Measurements from ENCODE around the gene BHLHE23.

Gene BHLHE23

DNA sequence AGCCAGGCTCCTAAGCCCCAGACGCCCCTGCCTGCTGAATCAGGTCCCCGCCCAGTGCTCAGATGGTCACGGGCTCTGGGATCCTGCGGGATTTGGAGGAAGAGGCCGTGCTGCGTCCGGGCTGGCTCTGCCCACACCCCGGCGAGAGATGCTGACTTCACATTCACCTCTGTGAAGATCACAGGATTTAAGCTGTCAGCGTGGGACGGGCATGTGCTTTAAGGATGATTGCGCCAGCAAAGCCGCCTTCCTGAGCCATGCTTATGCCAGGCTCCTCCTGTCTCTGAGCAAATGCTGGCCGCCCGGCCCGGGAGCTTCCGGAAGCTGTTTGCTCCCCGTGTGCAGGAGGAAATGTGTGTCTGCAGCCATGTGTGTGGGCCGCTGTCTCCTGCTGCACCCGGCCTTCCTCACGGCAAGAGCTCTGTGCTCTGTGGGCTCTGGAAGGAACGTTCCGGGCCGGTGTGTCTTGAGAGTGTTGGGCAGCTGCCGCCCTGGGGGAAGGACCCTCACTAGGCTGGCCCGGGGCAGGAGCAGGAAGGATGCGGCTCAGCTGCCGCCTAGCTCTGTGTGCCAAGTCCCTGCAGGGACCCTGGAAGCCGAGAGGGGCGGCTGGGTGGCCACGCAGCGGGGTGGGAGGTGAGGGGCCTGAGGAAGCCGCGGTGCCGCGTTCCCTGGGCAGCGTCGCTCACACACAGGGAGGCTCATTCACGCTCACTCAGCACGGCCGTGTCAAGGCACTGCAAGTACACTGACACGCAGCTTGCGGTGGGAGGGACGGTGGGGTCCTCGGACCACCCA lies 19.0 kb upstream of the BHLHE23 start:
- DNase-seq: peak; percentile 53

DNA sequence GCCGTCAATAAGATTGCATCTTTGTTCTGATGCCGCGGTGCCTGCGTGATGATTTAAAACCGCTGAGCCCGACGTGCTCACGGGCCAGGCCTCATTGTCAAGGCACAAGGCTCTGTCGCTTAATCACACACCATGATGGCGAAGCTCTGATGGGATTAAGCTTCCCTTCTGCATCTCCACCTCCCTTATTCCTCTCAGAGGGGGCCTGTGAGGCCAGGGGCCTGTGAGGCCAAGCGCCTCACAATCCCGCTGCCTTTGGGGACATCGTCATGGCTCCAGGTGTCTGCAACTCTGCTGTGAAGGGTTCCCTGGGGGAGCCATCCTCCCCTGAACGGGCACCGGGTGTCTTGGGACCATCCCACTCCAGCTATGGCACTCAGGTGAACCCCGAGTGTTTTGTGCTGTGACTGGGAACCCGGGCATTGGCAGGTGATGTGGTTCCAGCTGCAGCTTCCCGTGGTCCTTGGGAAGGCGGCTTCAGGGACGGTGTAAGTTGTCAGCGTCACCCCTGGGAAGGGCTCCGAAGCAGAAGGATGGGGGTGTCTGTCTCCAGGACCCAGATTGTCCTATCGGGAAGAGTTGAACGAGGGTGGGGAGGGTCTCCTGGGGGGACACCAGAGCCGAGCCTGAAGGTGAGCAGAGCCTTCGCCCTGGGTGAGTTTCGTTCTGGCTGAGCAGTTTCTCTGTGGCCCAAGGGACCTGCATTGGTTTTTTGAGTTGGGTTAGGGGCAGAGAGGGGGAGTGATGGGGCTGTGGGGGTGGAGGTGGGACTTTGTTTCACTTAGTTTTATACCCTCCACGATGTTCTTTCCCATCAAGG lies 18.0 kb upstream of the BHLHE23 start:
- DNase-seq: no peak

DNA sequence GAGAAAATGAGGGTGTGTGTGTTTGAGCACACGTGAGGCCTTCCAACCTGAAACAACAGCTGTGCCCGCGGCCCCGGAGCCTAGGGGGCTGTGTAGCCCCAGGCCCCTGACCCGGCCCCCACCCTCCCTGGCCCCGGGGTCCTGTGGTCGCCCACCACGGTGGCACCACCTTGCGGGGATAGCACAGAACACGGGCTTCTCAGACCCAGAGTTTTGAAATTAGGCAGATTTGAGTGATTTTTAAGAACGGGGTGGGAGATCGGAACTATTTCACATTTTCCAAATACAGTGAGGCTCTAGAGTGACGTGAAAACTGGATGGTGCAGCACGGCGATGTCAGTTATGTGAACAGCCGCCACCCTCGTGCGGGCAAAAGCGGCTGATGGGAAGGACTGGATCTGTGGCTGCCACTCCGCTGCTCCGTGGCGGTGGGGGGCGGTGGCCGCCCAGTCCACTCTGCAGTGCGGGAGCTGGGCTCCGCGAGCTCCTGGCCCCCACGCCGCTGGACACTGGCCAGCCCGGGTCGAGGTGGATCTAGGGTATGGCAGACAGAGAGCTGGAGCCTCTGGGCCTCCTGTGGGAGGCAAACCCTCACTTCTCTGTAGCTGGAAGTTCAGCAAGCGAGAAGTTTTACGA lies 17.3 kb upstream of the BHLHE23 start:
- no peak for DNase-seq

DNA sequence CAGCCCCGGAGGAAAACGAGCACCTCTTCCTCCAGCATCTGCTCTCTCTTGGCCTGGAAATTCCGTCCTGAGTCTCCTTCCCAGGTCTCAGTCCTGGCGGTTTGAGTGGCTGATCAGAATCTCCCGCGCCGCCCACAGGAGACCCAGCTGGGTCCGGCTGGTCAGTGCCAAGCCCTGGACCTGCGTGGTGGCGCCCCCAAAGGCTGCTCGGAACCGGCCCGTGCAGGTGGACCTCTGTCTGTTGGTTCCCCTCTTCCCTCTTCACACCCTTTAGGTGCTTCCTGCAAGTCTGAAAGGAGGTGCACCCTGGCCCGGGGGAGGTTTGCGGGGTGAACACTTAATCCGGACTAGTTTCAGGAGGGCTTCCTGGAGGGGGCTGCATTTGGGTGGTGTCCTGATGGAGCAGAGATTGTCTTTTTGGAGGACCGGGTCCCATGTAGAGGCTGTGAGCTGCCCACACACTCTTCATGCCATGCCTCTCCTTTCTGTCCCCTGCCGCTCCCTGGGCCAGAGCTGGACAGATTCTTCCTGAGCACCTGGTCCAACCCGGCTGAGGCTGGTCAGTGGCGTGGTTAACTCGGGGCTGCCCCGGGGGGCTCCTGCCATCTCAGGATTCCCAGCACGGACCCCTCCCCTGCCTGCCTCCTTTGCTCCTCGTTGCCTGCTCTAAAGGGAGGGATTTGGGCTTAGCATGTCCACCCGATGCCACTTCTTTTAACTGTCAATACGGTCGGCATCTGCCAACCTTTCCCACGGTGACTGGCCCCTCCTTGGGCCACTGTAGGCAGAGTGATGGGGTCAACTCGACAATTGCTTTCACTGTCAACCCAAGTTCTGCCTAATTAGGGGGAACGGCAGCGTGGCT lies 16.5 kb upstream of the BHLHE23 start:
- DNase-seq: no peak

DNA sequence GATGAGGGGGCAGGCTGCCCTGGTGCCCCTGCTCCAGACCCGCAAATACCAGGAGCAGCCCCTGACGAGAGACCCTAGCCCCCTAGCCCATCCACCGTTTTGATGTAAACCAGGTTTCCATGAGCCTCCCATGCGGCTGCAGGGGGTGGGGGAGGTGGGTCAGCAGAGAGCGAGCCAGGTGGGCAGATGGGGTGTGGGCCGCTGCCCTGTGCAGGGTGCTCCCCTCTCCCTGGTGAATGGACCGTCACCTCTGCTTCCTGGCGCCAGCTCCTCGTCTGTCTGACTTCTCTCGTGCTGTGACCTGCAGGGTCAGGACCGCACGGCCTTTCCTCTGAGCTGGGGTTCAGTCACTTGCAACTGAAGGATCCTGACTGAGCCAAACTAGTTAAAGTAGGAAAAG lies 15.7 kb upstream of the BHLHE23 start:
- DNase-seq: no peak

DNA sequence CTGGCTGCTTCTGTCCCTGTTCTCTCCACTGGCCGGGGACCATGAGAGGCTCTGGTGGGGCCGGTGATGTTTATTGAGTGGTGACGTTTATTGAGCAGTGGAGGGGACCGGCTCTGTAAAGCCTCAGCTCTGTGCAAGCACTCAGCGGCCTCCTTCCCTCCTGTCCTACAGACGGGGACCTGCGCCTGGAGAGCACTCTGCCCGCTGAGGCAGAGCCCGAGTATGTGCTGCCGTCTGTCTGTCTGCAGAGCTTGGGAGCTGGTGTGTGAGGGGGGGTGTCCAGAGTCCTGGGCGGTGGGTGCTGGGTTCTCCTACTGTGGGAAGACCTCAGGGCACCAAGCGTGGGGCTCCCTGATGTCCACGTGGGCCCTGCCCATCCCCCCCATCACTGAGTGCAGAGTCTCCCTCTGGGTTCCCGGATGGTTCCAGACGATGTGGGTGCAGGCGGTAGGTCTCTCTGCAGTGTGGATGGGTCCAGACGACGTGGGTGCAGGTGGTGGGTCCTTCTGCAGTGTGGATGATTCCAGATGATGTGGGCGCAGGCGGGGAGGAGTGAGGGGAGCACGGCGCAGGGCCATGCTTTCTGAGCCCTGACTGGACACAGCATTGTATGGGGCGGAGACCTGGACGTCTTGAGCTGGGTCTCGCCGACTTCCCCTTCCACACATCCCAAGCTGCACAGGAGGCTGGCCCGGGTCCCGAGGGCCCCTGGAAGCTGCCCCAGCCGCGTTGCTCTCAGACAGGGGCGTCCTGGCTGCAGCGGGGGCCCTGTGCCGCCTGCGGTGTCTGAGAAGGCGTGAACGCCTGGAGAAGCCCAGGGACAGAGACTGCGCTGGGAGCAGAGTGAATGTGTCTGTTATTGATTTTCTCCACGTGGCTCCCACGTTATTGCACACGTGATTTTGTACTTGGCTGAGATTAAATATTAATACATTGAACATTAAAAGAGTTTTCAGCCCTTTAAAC lies 14.9 kb upstream of the BHLHE23 start:
- DNase-seq: no peak

DNA sequence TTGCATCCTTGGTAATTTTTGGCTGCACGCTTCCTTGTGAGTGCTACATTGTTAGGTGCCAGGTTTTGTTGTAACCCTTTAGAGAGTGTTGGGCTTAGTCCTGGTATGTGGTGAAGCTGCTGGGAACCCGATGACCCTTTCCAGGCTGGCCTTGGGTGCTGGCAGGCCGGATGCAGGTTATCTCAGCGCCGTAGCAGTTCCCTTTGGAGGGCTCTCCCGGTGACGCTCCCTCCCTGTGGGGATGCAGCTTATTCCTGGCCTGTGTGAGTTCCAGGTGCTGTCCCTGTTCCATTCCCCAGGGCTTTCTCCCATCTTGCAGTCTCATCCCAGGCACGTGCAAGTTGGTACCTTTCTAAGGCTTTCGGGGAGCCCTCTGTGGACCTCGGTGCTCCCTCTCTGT lies 13.9 kb upstream of the BHLHE23 start:
- DNase-seq: no peak

DNA sequence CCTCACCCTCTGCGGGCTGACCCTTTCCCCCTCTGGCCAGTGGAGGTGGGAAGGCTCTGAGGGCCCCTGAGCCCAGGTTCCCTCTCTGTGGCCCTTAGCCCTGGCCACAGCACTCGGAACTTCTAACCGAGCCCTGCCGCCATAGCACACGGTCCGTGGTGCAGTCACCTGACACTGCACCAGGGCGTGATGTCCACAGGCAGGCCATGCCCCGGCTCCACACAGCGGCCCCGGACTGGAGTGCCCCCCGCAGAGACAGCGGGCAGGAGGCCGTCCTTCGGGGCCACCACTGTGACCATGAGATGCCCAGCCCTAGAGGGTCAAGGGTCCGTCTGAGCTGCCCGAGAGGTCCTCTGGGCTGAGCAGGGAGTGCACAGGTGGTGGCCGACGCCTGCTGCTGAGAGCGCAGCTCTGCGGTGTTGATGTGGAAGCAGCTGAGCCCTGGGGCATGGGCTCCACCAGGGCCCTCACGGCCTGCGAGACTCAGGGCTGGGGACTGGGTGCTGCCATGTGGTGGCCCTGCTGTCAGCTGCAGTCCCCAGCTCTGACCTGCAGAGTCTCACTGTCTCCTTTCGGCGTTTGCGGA lies 11.2 kb upstream of the BHLHE23 start:
- DNase-seq: no peak

DNA sequence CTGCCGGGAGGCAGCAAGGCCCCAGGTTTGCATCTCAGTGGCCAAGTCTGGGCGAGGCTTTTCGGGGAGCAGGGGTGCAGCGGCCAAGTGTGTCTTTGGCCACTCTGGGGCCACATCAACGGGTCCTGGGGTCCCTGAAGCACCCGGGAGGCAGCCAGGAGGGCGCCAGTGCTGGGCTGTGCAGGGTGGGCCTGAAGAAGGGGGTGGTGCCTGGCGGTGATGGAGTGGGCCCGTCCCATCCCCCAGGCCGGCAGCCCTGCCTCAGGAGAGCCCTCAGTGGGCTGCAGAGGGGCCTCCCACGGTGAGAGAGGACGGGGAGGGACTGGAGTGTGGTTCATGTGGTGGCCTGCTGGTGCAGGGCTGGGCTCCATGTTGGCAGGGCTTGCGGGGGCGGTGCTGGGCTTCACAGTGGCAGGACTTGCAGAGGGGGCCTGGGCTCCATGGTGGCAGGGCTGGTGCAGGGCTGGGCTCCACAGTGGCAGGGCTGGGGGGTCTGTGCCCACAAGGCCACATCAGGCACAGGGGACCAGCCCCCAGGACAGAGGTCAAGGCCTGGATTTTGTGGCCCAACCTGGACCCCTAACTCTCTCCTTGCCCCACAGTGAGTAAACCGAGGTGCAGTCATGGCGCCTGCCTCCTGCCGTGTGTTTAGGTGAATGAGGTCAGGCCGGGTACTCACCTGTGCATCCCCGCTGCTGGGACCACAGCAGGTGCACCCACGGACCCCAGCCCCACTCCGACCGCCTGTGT lies 10.5 kb upstream of the BHLHE23 start:
- no peak for DNase-seq

DNA sequence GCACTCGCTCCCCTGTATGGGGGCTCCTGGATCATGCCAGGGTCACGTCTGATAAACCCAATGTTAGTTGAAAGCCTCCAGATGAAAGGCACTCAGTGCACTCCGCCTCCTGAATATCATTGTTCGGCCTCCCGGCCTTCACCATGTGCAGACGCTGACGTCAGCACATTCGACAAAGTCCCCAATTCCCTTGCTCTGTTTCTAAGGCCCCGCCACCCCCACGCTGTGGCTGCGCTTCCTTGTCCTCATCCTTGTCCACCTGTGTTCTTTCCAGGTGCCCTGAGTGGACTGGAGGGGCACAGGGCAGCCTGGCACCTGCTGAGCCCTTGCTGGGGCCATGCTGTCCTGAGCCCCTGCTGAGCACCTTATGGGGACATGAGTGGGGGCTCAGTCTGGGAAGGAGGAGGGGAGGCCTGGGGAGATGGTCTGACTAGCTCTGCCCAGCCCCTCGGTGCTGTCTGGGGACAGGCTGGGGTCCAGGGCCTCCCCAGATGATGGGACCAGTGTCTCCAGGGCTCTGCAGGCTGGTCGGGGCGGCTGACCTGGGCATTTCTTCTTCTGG lies 9.8 kb upstream of the BHLHE23 start:
- DNase-seq: no peak

DNA sequence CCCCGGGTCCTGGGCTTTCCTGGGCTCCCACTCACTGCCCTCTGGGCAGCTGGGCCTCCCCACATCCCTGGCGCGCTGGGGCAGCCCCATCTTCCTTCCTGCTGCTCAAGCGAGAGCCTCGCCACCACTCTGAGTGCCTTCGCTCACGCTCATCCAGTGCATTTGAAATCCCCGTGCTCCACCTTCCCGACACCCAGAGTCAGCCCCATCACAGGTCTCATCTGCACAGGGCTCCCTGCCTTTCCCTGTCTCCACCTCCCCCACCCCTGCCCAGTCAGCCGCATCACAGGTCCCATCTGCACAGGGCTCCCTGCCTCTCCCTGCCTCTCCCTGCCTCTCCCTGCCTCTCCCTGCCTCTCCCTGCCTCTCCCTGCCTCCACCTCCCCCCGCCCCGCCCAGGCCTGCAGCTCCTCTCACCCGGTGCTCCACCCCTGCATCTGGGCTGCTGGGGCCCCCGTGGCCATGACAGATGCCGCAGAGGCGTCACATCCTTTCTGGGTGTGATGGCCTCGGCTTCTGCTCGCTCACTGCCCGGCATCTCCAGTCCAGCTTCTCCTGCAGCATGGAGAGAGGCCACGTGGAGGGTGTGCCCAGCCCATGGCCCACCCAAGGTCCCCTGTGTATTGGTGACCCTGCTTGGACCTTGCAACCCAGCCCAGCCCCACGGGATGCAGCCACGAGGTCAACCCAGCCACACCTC lies 9.0 kb upstream of the BHLHE23 start:
- no peak for DNase-seq

DNA sequence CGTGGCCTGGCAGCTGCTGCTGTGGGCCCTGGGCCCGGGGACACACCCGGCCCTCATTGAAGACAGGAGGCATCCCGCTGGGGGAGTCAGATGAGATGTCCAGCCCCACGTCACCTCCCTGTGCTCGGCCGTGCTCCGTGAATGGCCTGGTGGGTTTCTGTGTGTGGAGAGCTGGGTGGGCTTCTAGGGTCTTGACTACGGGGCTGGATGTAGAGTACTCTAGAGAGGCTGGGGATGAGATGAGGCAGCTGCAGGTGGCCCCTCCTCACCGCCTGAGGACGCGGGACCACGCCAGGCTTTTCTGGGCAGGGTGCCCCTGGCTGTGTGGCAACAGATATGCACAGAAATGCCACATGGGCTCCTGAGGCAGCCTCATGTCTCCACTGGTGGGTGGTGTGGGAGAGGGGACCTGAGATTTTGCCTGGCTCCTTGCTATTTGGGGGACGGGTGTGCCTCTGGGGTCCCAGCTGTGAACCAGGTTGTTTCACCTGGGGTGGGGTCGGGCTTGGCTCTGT lies 8.4 kb upstream of the BHLHE23 start:
- DNase-seq: no peak

DNA sequence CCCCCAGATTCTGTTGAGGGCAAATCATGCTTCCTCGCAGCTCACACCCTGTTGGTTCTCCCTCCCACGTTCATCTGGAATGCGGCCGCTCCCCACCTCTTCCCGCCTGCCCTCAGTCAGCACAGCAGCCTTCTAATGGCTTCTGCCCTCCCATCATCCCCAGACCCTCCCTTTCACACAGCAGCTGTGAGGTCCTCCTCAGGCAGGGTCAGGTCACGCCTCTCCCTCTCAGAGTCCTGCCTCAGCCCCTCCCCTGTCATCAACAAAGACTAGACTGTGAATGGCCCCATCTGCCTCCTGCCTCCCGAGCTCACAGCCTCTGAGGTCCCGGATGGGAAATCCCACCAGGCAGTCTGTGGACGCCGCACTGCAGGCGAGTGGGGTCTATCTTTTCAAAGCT lies 7.9 kb upstream of the BHLHE23 start:
- peak; percentile 46 for DNase-seq

DNA sequence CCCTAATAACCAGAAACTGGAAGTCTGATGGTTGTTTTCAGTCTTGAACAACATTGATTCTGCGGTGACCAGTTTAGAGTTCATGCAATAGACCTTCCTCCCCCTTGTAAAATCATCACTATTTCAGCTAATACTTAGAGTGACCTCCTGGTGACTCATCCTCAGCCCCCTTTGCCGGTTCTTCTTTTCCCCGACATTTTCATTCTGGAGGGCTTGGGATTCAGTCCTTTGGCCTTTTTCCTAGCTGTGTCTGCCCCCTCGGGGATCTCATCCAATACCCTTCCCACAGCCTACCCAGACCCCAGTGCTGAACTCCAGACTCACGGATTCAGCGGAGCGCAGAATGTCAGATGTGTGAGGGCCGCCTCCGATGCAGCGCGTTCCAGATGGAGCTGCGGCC lies 7.5 kb upstream of the BHLHE23 start:
- no peak for DNase-seq

DNA sequence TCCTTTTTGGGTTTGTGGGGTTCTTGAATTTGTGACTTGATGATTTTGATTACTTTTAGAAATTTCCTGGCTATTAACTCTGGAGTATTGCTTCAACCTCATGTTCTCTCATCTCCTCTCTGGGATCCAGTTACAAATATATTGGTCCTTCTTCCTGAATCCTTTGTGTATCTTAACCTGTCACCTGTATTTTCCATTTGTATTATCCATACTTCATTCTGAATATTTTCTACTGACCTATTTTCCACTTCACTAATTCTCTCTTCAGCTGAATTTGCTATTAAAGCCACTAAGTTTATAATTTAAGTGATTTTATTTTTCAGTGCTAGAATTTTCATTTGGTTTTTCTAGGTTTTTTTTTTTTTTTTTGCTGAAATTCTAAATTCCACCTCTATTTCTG lies 6.4 kb upstream of the BHLHE23 start:
- DNase-seq: no peak

DNA sequence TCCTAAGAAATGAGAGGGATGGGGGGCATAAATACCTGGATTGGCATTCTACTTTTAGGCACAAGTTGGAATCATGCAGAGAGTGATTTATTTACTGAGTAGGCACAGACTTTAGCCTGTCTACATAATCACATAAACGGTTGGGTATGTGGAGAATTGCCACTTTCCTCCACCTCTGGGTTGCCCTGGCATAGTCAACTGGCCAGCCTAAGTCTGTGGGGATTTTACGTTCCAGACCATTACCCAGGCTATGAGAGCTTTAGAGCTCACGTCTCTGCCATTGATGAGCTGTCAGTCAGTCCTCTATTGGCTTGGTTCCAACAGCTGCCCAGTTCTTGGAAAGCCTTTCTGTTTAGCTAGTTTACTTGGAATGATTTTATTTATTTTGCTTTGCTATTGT lies 5.0 kb upstream of the BHLHE23 start:
- no peak for DNase-seq

DNA sequence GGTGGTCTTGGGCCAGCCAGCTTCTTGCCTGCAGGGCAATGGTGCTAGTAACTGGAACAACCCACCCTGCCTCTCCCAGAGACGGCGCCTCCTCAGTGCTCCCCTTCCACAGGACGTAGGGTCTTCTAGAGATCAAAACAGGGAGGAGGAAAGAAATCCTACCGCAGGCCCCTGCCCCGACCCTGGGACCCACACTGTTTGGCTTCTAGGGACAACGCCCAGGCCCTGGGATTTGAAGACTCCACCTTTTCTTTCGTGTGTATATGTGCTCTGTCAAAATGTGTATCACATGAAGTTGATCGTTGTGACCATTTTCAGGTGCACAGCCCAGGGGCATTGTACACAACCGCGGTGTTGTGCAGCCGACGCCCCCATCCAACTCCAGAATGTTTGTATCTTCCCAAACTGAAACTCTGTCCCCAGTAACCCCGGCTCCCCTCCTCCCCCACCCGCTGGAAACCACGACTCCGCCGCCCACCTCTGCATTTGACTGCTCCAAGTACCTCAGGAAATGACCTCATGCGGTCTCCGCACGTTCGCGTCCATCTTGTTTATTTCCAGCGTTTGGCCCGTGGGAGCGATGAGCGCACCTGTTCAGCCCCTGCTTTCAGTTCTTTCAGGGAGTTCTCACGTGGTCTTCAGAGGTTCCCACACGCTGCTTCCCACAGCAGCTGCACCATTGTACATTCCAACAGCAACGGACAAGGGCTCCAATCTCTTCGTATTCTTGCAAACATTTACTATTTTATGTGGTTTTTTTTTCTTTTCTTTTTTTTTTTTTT lies 3.4 kb upstream of the BHLHE23 start:
- DNase-seq: no peak

Measured in right kidney (tissue), 1 donor.